ENCODE measurements around the gene DNAJB6. TPM values are rescaled to one million over a fixed set of nuclear protein-coding genes. Genes with fewer than 3 reads are reported as not detected.

The DNAJB6 gene
- total and polyA plus RNA-seq, 7 donors = 103 to 326 (median 229) TPM

GRCh38 chr7:157370742-157371141 lies 33.9 kb downstream of the DNAJB6 start:
- WGBS, 3 donors = 77 to 93% (median 92%) methylated on average over 10 of the region's 10 CpGs
- no peaks in the 10 kb centered on the region for H3K27me3 ChIP-seq (ENCODE audit: insufficient read depth in 3 of 3, low read length in 2 of 3)
- ATAC-seq (no peak), DNase-seq (no peak)
- peaks cover 7 to 93% of the 10 kb centered on the region in 2 donors for H3K36me3 ChIP-seq (ENCODE audit: insufficient read depth in 1 of 2, low read depth in 1 of 2)
- no peak for TF ChIP-seq CTCF (IDR thresholded peaks at IDR 0.05)
- H3K27ac ChIP-seq = no peak overlapping the region
- H3K4me3 ChIP-seq = no peak overlapping the region
- intact Hi-C loops (cut with DNase I) = no loop called here
- no peaks in the 10 kb centered on the region for H3K9me3 ChIP-seq
- H3K4me1 ChIP-seq = peaks cover 14% of the 10 kb centered on the region

DNA sequence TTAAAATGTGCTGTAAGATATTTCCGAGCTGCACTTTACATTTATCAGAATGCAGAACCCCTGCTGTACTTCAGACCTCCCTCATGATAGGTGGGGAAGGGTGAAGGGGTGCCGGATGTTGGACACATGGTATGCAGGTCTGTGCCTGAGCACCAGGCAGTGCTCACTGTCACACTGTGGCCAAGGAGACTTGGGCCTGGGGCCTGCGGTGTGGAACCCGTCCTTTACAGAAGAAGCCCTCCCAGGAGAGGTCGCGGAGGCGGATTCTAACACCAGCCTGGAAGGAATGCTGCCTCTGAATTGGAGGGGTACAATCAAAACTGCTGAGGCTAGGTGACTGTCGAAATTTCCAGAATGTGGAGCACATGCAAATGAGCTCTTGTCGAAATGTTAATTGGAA lies 34.5 kb downstream of the DNAJB6 start:
- Histone ChIP-seq H3K27me3 (ENCODE audit: insufficient read depth in 3 of 3, low read length in 2 of 3) (no peaks in the 10 kb centered on the region), H3K4me3 (no peak overlapping the region), H3K36me3 (ENCODE audit: insufficient read depth in 1 of 2, low read depth in 1 of 2) (peaks cover 7 to 87% of the 10 kb centered on the region in 2 donors), H3K4me1 (peaks cover 17% of the 10 kb centered on the region), H3K9me3 (no peaks in the 10 kb centered on the region), H3K27ac (no peak overlapping the region)
- no peak for TF ChIP-seq CTCF (IDR thresholded peaks at IDR 0.05)
- DNase-seq (no peak), ATAC-seq (no peak)
- WGBS, 3 donors = 86 to 96% (median 91%) methylated on average over 9 of the region's 9 CpGs
- intact Hi-C loops (cut with DNase I) = no loop called here

- no peak overlapping the region for H3K4me3 ChIP-seq
- intact Hi-C loops (cut with DNase I) = no loop called here
- peaks cover 30% of the 10 kb centered on the region for H3K4me1 ChIP-seq
- H3K36me3 ChIP-seq (ENCODE audit: insufficient read depth in 1 of 2, low read depth in 1 of 2) = peaks cover 6 to 78% of the 10 kb centered on the region in 2 donors
- ATAC-seq = no peak
- 88 to 93% (median 89%) methylated on average over 24 of the region's 24 CpGs for WGBS, 3 donors
- H3K27me3 ChIP-seq (ENCODE audit: insufficient read depth in 3 of 3, low read length in 2 of 3) = no peaks in the 10 kb centered on the region
- no peak for TF ChIP-seq CTCF (IDR thresholded peaks at IDR 0.05)
- no peak overlapping the region for H3K27ac ChIP-seq
- no peaks in the 10 kb centered on the region for H3K9me3 ChIP-seq
- DNase-seq = no peak
These were observed 35.8 kb downstream of the DNAJB6 start for GRCh38 chr7:157372300-157373232.

- H3K4me3 ChIP-seq = no peak overlapping the region
- no peaks in the 10 kb centered on the region for H3K9me3 ChIP-seq
- ATAC-seq (no peak), DNase-seq (no peak)
- no peaks in the 10 kb centered on the region for H3K27me3 ChIP-seq (ENCODE audit: insufficient read depth in 3 of 3, low read length in 2 of 3)
- peaks cover under 1 to 68% of the 10 kb centered on the region in 2 donors for H3K36me3 ChIP-seq (ENCODE audit: insufficient read depth in 1 of 2, low read depth in 1 of 2)
- 90 to 95% (median 94%) methylated on average over 7 of the region's 7 CpGs for WGBS, 3 donors
- TF ChIP-seq CTCF (IDR thresholded peaks at IDR 0.05) = no peak
- intact Hi-C loops (cut with DNase I) = no loop called here
- H3K4me1 ChIP-seq = peaks cover 39% of the 10 kb centered on the region
- no peak overlapping the region for H3K27ac ChIP-seq
These were observed 36.7 kb downstream of the DNAJB6 start for GRCh38 chr7:157373493-157373892.

Data from psoas muscle (tissue), 8 donors.